Keratinocyte (primary cell): ENCODE measurements around the gene IQCE.

Source experiments
- CTCF ChIP-seq, 3 experiments: IDR thresholded peaks in 1 of 3; conservative IDR thresholded peaks in 1 of 3; optimal IDR thresholded peaks in 1 of 3; 2 replicates in 2 of 3; 3 replicates in 1 of 3; pipeline versions ENCODE3 to v1.5.1; 2011; ENCODE audit warnings: low read length in 3 of 3, mild to moderate bottlenecking in 3 of 3, moderate library complexity in 2 of 3, control low read depth in 1 of 3, inconsistent platforms in 1 of 3; ENCODE audit not compliant: insufficient read depth in 2 of 3; ENCODE audit errors: extremely low read depth in 1 of 3
- EZH2 ChIP-seq: IDR thresholded peaks from one replicate; pipeline ENCODE4 v1.6.1; 2012; ENCODE audit warnings: inconsistent platforms, mild to moderate bottlenecking, low read length, moderate library complexity

DNA sequence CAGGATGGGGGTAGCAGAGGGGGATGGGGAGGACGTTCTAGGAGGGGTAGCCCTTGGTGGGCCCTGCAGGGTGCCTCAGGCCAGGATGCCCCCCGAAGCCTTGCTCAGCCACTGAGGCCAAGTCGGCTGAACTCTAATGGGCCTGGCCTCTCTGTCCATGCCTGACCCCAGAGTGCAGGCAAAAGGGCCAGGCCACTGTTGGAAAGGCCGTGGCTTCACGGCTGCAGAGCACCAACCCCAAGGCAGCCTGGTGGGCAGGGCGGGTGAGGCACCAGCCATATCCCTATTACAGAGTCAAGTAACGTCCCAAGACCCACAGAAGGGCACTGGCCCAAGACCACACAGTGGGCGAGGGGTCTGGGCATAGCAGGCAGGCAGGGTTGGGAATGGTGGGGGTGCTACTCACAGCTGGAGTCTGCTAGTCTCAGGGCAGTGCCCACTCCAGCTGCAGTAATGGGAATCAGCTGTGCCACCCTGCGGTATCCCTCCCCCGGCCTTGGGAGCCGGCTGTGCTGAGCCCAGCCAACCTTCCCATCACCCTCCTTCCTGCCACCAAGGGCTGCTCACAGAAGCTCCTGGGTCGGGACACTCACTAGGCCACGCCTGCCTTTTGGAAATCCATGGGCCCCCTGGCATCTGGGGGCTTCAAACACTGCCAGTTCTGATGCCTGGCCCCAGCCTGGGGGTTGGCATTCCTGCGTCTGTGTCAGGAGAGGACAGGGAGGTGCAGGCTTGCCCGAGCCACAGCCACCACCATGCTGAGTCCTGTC lies 43.2 kb upstream of the IQCE start:
- no peak for TF ChIP-seq CTCF (optimal IDR thresholded peaks at IDR 0.05 in 1 of 3, IDR thresholded peaks at IDR 0.05 in 1 of 3, conservative IDR thresholded peaks at IDR 0.05 in 1 of 3; ENCODE audit: extremely low read depth in 1 of 3, insufficient read depth in 2 of 3, low read length in 3 of 3)
- TF ChIP-seq EZH2 = no peak
